Neuron (in vitro differentiated cells): ENCODE measurements around the gene TDRD9.
"Not testable (repeated sequence)": the region's sequence is repeated elsewhere in the genome, so short reads cannot be mapped to it uniquely, and the experiment has no call there.

Source experiments
- H2AFZ ChIP-seq: one replicate; pipeline ENCODE4 v1.6.1; 2013; ENCODE audit warnings: low read depth, mild to moderate bottlenecking, inconsistent platforms, low read length, moderate library complexity
- H3K27me3 ChIP-seq: one replicate; pipeline ENCODE4 v1.6.1; 2013; ENCODE audit warnings: low read length; ENCODE audit not compliant: insufficient read depth
- H3K36me3 ChIP-seq: one replicate; pipeline ENCODE4 v1.6.1; 2013; ENCODE audit warnings: low read length; ENCODE audit not compliant: insufficient read depth
- H3K4me1 ChIP-seq: one replicate; pipeline ENCODE4 v1.6.1; 2013; ENCODE audit warnings: low read length; ENCODE audit not compliant: insufficient read depth
- H3K4me3 ChIP-seq: 2 replicates; pipeline ENCODE4 v1.5.1; 2013; ENCODE audit warnings: mild to moderate bottlenecking, low read length, moderate library complexity
- H3K9me3 ChIP-seq: one replicate; pipeline ENCODE4 v1.6.1; 2013; ENCODE audit warnings: low read length

The TDRD9 gene

GRCh38 chr14:103916636-103917262 is 11.5 kb upstream of the TDRD9 start:
- Histone ChIP-seq H2AFZ (no peak overlapping the region), H3K4me3 (no peak overlapping the region), H3K36me3 (peaks cover 44% of the 10 kb centered on the region), H3K27me3 (no peaks in the 10 kb centered on the region), H3K4me1 (peaks cover 7% of the 10 kb centered on the region), H3K9me3 (no peaks in the 10 kb centered on the region)

GRCh38 chr14:103920981-103921854 is 7.0 kb upstream of the TDRD9 start:
- Histone ChIP-seq H3K27me3 (no peaks in the 10 kb centered on the region), H3K4me1 (peaks cover 7% of the 10 kb centered on the region), H3K4me3 (peak overlapping the region; percentile 74), H3K9me3 (no peaks in the 10 kb centered on the region), H3K36me3 (peaks cover 14% of the 10 kb centered on the region), H2AFZ (peak overlapping the region; percentile 94)

- H3K27me3 ChIP-seq, H3K9me3 ChIP-seq, H3K4me1 ChIP-seq: not testable (repeated sequence)
- Histone ChIP-seq H2AFZ (peak overlapping the region; percentile 94), H3K36me3 (peaks cover 11% of the 10 kb centered on the region), H3K4me3 (peak overlapping the region; percentile 74)
These were observed 6.4 kb upstream of the TDRD9 start for GRCh38 chr14:103921855-103922200.

- Histone ChIP-seq H3K27me3 (no peaks in the 10 kb centered on the region), H3K4me1 (peaks cover 7% of the 10 kb centered on the region), H3K4me3 (no peak overlapping the region)
These were observed 4.4 kb upstream of the TDRD9 start for GRCh38 chr14:103923863-103924262.

GRCh38 chr14:103925316-103925715 is 2.9 kb upstream of the TDRD9 start:
- Histone ChIP-seq H3K4me1 (peaks cover 3% of the 10 kb centered on the region), H3K4me3 (no peak overlapping the region), H3K27me3 (no peaks in the 10 kb centered on the region)

More at GRCh38 chr14:103923863-103924262, 4.4 kb upstream of the TDRD9 start:
- peaks cover 3% of the 10 kb centered on the region for H3K9me3 ChIP-seq
- no peak overlapping the region for H2AFZ ChIP-seq
- H3K36me3 ChIP-seq: no peaks in the 10 kb centered on the region

GRCh38 chr14:103927566-103927965 is 690 bp upstream of the TDRD9 start:
- Histone ChIP-seq H2AFZ (no peak overlapping the region), H3K36me3 (no peaks in the 10 kb centered on the region), H3K27me3 (no peaks in the 10 kb centered on the region), H3K4me3 (no peak overlapping the region), H3K9me3 (peaks cover 5% of the 10 kb centered on the region), H3K4me1 (no peaks in the 10 kb centered on the region)

More at GRCh38 chr14:103925316-103925715, 2.9 kb upstream of the TDRD9 start:
- Histone ChIP-seq H3K36me3 (no peaks in the 10 kb centered on the region), H2AFZ (no peak overlapping the region), H3K9me3 (peaks cover 5% of the 10 kb centered on the region)

GRCh38 chr14:103930051-103930604 is 1.9 kb downstream of the TDRD9 start:
- peaks cover 5% of the 10 kb centered on the region for H3K9me3 ChIP-seq
- no peak overlapping the region for H2AFZ ChIP-seq
- no peaks in the 10 kb centered on the region for H3K4me1 ChIP-seq
- H3K36me3 ChIP-seq: no peaks in the 10 kb centered on the region
- no peak overlapping the region for H3K4me3 ChIP-seq
- H3K27me3 ChIP-seq: peaks cover 13% of the 10 kb centered on the region

GRCh38 chr14:103931422-103931821 is 3.2 kb downstream of the TDRD9 start:
- Histone ChIP-seq H3K36me3 (no peaks in the 10 kb centered on the region), H3K27me3 (peaks cover 14% of the 10 kb centered on the region), H3K4me3 (no peak overlapping the region), H3K9me3 (peaks cover 5% of the 10 kb centered on the region), H2AFZ (no peak overlapping the region), H3K4me1 (no peaks in the 10 kb centered on the region)

GRCh38 chr14:103932791-103933490 is 4.7 kb downstream of the TDRD9 start:
- Histone ChIP-seq H2AFZ (no peak overlapping the region), H3K4me1 (no peaks in the 10 kb centered on the region), H3K9me3 (peaks cover 3% of the 10 kb centered on the region)

GRCh38 chr14:103935102-103935501 is 6.8 kb downstream of the TDRD9 start:
- H3K4me1 ChIP-seq: no peaks in the 10 kb centered on the region
- H3K4me3 ChIP-seq: no peak overlapping the region
- H2AFZ ChIP-seq: no peak overlapping the region
- H3K27me3 ChIP-seq: peaks cover 24% of the 10 kb centered on the region
- no peaks in the 10 kb centered on the region for H3K9me3 ChIP-seq
- no peaks in the 10 kb centered on the region for H3K36me3 ChIP-seq

More at GRCh38 chr14:103932791-103933490, 4.7 kb downstream of the TDRD9 start:
- Histone ChIP-seq H3K36me3 (no peaks in the 10 kb centered on the region), H3K4me3 (no peak overlapping the region), H3K27me3 (peaks cover 20% of the 10 kb centered on the region)

GRCh38 chr14:103941462-103941861 is 13.2 kb downstream of the TDRD9 start:
- H2AFZ ChIP-seq: no peak overlapping the region
- no peak overlapping the region for H3K4me3 ChIP-seq
- H3K9me3 ChIP-seq: no peaks in the 10 kb centered on the region
- H3K36me3 ChIP-seq: no peaks in the 10 kb centered on the region
- peaks cover 29% of the 10 kb centered on the region for H3K27me3 ChIP-seq
- no peaks in the 10 kb centered on the region for H3K4me1 ChIP-seq

- Histone ChIP-seq H3K4me1 (no peaks in the 10 kb centered on the region), H3K27me3 (peaks cover 26% of the 10 kb centered on the region), H3K36me3 (no peaks in the 10 kb centered on the region), H2AFZ (no peak within 1 kb of the TSS), H3K9me3 (peaks cover 2% of the 10 kb centered on the region), H3K4me3 (no peak within 1 kb of the TSS)
These were observed 13.9 kb downstream of the TDRD9 start, which contains the start of gene RD3L for GRCh38 chr14:103941973-103942736. Gene RD3L, minus strand, starts transcription at chr14:103942529. Its CDS starts 834 bp downstream, at chr14:103941695.
